Activated CD8-positive, alpha-beta memory T cell treated with anti-CD3 and anti-CD28 coated beads, Interleukin-2, amount 50 U/mL, for 48 hours (primary cell): ENCODE data around the gene NF2.
"Not testable (repeated sequence)": the region's sequence is repeated elsewhere in the genome, so short reads cannot be mapped to it uniquely, and the experiment has no call there.

ENCODE experiments used
- DNase-seq: peaks from one replicate; pipeline ENCODE4 v3.0.0-alpha.2; 2020

NF2 gene

DNA sequence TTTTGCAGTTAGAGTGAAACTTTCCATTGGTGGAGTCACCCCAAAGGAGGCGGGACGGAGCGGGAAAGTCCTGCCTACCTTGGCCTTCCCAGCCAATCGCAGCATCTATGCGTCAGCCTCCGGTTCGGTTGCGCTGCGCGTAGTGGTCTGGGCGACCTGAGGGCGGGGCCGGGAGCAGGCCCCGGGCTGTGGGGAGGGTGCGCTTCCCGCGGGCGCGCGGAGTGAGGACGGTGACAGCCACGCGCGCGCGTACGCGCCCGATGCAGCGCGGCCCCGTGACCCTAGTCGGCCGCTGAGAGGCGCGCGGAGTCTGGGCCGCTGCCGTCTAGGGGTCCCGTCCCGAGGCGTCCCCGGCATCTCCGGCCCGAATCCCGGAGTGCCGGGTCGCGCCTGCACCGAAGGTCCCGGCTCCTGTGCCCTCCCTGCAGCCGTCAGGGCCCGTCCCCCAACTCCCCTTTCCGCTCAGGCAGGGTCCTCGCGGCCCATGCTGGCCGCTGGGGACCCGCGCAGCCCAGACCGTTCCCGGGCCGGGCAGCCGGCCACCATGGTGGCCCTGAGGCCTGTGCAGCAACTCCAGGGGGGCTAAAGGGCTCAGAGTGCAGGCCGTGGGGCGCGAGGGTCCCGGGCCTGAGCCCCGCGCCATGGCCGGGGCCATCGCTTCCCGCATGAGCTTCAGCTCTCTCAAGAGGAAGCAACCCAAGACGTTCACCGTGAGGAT, at the start of gene NF2:
TSS of gene NF2 (plus strand) at position 276 of the 718 bp plus-strand sequence. CDS start at position 642, 366 bp downstream.
- peak; percentile 96 for DNase-seq

DNA sequence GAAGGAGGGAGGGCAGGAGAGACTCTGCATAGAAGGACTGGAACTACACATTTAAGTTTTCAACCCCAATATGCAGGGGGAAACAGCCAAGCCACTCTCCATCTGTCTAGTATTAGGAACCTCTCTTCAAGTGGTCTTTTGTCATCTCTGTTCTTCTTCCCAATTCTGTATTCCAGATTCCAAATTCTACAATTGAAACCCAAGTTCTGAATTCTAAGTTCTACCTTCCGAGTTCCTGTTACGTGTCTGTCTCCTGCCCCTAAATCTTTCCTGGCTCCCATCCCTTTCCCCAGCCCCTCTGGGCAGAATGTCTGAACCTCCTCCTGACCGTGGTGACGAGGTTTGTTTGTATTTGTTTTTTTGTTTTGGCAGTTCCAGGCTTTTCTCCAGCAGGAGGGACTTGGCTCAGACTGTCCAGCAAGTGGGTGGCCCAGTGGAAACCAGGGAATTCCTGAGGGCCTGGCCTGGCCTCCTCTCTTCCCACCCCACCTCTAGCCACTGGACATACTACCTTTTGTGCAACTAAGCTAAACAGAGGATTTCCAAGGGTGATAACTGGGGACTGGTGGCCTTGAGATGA, 48.3 kb upstream of the NF2 start:
- no peak for DNase-seq

DNA sequence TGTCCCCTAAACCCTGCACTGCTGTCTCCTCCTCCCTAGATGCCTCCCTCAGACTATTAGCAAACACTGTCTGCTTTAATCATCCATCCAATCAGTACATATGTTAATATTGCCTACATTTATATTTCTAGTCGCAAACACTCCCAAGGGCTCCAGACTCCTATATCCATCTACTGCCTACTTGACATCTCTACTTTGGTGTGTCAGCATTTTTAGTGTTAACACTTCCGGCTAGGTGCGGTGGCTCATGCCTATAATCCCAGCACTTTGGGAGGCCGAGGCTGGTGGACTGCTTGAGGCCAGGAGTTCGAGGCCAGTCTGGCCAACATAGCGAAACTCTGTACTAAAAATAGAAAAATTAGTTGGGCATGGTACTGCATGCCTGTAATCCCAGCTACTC, 44.4 kb upstream of the NF2 start:
- no peak for DNase-seq

DNA sequence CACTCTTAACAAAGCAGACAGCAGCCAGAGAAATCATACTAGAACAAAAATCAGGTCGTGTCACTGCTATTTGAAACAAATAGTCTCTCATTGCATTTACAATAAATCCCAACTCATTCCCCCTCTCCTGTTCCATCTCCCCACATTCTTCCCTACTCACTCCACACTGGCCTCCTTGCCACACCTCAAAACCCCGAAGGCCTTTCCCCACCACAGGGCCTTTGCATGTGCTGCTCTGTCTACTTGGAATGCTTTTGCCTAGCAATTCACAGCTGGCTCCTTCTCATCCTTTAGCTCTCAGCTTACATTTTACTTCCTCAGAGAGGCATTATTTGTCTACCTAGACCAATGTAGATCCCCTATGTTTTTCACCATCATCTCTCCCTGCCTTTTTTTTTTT, 43.6 kb upstream of the NF2 start:
- DNase-seq: no peak

DNA sequence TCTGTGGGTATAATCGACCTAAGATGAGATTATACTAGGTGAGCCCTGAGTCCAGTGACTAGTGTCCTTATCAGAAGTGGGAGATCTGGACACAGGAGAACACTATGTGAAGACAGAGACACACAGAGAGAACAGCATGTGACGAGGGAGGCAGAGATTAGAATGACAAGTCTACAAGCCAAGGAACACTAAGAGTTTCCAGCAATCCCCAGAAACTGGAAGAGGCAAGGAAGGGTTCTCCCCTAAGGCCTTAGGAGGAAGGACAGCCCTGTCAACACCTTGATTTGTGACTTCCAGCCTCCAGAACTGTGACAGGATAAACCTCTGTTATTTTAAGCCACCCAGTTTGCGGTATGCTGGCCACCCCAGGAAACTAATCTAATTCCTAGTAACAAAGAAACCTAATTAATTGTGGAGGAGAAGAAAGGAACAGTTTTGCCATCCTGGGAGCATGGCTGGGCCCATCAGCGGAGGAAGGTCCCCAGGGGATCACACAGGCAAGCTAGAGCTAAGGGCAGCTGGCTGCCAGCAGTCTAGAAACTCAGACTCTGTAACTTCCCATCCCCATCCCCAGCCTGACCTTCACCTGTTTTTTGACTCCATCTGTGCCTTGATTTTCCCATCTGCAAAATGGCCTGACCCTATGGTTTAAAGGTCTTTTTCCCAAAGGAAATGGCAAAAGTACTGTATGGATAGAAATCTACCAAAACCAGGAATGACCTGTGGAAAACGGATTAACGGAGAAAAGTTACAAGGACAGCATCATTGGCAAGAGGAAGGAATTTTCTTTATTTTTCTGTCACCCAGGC, 39.6 kb upstream of the NF2 start:
- no peak for DNase-seq

DNA sequence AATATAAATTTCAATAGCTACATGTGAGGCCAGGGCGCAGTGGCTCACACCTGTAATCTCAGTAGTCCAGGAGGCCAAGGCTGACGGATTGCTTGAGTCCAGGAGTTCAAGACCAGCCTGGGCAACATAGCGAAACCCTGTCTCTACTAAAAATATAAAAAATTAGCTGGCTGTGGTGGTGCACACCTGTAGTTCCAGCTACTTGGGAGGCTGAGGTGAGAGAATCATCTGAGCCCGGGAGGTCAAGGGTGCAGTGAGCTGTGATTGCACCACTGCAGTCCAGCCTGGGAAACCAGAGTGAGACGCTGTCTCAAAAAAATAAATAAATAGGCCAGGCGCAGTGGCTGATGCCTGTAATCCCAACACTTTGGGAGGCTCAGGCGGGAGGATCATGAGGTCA, 36.9 kb upstream of the NF2 start:
- not testable (repeated sequence) for DNase-seq

DNA sequence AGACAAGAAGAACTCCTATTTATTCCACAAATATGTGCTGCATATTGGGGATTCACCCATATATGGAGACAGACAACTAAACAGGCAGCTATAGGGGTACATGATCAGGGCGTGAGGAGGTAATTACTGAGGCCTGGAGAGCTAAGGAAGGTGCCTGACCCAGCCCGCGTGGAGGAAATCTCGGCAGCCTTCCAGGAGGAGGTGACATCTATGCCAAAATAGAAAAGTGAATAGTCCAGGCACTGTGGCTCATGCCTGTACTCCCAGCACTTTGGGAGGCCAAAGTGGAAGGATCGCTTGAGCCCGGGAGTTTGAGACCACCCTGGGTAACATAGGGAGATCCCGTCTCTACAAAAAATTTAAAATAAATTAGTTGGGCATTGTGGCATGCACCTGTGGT, 36.1 kb upstream of the NF2 start:
- DNase-seq: no peak

DNA sequence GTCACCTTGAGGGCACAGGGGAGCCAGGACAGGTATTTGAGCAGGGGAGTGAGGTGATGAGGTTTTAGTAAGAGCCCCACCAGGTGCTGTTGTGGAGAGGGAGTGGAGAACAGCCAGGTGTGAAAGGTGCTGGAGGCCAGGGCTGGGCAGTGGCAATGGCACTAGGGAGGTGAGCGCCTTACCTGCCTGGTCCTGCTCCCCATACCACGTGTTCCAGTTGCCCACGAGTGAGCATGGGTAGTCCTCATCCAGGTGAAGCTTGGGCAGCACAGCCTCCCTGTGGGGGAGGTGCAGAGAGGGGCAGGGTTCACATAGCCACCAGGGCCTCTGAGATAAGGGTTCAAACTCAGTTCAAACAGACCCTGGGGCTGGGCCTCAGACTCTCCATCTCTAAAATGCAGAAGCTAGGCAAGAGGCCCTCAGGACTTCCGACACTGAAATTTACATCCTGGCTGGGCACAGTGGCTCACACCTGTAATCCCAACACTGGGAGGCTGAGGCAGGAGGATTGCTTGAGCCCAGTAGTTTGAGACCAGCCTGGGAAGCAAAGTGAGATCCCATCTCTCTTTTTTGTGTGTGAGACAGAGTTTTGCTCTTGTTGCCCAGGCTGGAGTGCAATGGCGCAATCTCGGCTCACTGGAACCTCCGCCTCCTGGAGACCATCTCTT, 34.3 kb upstream of the NF2 start:
- no peak for DNase-seq

DNA sequence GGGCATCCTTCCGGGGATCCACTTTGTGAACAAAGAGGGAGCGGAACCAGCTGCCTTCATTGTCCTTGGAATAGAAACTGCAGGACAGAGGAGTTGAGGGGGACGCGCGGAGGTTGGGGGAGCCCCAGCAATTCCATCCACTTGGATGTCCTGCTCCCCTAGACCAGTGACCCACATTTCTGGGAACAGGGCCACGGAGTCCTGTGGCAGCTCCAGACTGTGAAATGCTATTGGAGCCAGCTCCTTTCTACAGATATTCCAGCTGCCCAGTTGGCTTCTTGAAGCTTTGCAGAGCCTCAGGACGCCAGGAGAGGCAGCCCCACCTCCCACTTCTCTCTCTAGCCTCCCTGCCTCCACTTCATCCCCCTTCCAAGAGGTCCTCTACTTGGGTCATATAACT, 33.0 kb upstream of the NF2 start:
- DNase-seq: no peak

DNA sequence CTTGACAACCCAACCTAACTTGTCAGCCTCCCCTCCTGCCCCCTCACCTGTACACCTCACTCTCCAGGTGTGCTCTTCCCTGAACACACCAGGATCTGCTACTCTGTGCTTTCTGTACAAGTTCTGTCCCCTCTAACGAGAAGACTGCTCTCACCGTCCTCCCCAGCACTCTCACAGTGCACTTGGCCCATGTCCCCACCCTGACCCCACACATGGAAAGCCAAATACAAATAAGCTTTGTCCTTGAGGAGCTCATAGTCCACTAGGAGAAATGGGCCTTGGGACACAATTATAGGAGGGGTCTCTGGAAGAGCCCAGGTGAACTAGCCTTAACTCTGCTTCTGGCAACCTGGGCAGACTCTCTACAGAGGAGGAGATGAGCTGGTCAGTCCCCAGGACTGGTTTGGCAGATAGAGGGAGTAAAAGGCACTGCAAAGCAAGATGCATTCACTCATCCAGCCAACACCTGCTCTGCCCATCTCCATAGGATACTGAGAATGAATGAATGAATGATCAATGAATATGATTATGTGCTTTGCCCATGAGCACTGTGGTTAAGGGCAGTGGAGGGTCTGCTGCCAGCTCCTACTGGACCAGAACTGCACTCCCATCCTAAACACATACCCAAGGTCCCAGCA, 32.4 kb upstream of the NF2 start:
- no peak for DNase-seq

DNA sequence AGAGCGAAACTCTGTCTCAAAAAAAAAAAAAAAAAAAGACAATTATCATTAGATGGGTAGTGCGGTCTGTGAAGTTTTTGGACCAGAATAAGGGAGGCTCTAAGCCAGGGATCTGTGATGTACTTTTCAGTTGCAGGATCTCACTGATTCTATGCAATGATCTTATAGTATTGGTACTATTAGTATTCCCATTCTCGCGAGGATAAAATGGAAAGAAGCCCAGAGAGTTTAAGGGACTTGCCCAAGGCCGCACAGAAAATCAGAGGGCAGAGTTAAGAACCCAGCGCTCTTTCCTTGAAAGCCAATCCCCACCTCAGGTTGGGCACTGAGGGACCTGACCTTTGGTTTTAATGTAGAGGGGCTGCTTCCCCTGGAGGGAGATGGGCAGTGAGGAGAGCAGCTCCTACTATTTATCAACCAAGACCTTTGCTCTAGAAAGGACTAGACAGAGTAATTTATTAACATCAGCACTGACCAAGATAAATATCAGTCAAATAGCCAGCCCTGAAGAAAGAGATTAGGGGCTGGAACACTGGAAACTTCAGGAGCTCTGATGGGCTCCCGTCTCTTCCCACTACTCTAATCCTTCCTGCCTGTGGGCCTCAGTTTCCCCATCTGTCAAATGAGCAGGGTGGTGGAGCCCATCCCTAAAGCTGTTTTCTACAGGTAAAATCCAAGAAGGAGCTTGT, 28.5 kb upstream of the NF2 start:
- no peak for DNase-seq

DNA sequence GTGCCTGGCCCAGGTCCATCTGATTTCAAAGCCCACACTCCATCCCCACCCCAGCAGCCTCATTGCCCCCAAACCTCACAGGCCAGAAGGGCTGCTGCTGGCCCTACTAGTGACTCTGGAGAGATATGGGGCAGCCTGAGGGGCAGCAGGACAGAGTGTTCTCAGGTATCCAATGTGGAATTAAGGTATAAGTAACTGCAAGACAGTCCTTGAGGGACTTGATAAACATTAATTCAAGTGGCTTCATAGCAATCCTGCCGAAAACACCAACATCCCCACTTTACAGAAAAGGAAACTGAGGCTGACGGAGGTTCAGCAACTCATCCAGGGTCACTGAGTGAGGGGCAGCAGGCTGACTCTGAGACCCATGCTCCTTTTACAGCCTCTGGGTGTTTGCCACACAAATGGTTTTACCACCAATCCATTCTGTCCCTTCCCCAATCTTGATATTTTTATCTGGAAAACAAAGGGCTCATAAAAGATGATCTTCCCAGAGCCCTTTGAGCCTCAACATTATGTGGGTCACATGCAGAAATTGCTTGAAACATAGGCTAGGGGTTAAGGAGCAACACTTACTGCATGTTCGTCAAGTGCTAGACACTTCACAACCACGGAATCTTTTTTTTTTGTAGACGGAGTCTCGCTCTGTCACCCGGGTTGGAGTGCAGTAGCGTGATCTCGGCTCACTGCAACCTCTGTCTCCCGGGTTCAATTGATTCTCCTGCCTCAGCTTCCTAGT, 24.8 kb upstream of the NF2 start:
- no peak for DNase-seq

DNA sequence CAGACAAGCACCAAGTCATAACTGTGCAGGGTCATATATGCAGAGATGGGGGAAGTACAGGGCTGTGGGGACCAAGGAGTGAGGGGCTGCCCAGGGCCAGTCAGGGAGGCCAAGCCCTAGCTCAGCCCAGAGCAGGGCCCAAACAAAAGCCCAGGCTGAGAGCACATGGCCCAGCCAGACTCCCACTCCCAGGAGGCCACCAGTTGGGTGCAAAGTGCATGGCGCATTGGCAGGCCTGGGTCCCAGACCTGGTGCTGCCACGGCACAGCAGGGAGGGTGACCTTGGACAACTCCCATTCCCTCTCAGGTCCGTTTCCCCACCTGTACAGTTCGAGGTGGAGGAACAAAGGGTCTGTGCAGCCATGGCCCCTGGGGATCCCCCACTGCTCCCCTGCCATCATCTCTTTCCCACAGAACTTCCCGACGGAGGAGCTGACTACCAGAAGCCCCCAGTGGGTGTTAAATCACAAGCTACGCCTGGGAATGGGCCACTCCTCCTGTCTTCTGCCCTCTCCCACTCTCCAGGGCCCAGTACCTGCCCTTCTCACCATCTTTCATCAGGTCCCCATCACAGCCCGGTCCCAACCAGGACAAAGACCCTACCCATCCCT, 23.1 kb upstream of the NF2 start:
- DNase-seq: peak; percentile 60

DNA sequence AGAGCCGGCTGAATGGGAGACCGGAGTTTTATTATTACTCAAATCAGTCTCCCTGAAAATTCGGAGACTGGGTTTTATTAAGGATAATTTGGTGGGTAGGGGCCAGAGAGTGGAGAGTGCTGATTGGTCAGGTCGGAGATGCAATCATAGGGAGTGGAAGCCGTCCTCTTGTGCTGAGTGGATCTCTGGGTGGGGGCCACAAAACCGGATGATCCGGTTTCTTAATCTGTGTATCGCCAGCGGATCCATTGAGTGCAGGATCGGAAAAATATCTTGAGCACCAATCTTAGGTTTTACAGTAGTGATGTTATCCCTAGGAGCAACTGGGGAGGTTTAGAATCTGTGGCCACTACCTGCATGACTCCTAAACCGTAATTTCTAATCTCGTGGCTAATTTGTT, 21.6 kb upstream of the NF2 start:
- no peak for DNase-seq

DNA sequence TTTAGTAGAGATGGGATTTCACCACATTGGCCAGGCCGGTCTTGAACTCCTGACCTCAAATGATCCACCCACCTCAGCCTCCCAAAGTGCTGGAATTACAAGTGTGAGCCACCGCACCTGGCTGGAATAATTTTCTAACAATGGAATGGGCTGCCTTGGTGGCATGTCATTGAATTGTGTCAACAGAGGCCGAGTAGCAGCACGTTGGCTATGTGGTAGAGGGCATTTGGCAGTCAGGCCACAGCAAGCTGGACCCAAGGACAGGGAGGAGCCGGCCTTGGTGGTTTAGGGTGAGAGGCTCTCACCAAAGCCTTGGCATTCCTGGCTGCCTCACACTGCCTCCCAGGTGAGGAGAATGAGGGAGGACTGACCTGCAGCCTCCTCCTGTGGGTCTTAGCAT, 18.5 kb upstream of the NF2 start:
- no peak for DNase-seq

DNA sequence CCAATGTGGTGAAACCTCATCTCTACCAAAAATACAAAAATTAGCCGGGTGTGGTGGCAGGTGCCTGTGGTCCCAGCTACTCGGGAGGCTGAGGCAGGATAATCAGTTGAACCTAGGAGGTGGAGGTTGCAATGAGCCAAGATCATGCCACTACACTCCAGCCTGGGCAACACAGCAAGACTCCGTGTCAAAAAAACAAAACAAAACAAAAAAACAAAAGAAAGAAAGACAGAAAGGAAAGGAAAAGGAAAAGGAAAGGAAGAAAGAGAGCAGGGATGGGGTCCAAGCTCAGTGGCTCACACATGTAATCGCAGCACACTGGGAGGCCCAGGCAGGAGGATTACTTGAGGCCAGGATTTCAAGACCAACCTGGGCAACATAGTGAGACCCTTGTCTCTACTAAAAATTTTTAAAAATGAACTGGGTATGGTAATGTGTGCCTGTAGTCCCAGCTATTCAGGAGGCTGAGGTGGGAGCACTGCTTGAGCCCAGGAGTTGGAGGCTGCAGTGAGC, 17.2 kb upstream of the NF2 start:
- DNase-seq: not testable (repeated sequence)

DNA sequence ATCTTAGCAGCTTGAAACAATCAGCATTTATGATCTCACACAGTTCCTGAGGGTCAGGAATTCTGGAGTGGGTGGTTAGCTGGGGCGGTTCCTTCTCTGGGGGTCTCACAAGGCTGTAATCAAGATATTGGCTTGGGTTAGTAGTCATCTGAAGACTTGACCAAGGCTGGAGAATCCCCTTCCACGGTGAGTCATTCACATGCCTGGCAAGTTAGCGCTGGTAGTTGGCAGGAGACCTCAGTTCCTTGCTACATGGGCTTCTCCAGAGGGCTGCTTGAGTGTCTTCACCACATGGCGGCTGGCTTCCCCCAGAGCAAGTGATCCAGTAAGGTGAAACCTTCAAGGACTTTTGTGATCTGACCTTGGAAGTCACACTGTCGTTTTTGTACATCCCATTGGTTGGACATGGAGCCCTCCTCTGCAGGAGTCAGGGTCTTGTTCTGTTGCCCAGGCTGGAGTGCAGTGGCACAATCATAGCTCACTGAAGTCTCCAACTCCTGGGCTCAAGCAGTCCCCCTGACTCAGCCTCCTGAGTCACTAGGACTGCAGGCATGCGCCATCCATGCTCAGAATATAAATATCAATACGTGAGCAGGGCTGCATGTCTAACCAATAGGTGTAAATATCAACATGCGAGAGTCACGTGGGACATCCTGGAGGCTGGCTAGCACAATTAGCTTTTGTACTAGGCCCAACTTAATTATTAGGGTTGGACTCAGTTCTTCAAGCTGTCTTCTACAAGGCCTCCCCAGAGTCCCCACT, 15.3 kb upstream of the NF2 start:
- no peak for DNase-seq

DNA sequence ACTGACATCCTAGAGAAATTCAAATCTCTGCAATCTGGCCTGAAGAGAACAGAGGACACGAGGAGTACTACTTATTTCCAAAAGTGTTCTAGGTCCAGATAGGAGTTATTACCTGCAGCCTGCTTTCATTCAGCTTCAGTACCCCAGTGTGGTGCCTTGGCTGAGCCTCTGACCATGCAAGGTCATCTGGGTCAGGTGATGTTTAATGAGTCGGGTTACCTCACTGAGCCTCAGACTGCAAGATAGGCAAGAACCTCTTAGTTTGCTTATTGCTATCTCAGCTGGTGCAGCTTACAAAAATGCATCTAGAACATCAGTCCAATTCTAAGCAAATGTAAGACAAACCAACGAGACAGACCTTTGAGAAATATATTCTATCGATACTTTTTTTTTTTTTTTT, 9.5 kb upstream of the NF2 start:
- DNase-seq: no peak

DNA sequence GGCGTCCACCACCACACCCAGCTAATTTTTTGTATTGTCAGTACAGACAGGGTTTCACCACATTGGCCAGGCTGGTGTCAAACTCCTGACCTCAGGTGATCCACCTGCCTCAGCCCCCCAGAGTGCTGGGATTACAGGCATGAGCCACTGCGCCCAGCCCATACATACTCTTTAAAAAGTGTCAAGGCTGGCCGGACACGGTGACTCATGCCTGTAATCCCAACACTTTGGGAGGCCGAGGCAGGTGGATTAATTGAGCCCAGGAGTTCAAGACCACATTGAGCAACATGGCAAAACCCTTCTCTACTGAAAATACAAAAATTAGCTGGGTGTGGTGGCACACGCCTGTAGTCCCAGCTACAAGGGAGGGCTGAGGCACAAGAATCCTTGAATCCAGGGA, 9.0 kb upstream of the NF2 start:
- not testable (repeated sequence) for DNase-seq

DNA sequence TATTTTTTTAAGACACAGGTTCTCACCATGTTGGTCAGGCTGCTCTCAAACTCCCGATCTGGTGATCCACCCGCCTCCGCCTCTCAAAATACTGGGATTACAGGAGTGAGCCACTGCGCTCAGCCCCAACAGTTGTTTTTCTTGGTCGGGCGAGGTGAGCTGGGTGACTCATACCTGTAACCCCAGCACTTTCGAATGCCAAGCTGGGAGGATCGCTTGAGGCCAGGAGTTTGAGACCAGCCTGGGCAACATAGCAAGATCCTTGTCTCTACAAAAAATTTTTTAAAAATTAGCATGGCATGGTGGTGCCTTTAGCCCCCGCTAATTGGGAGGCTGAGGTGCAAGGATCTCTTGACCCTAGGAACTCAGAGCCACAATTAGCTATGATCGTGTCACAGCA, 7.0 kb upstream of the NF2 start:
- DNase-seq: no peak
